Panc1 (cell line): Measurements from ENCODE around the gene PHRF1.

Source experiments
- POLR2AphosphoS5 ChIP-seq: IDR thresholded peaks from 2 replicates; pipeline ENCODE4 v1.6.1; 2012; ENCODE audit warnings: mild to moderate bottlenecking, low read depth, low read length, moderate library complexity
- TCF7L2 ChIP-seq: IDR thresholded peaks from 2 replicates; pipeline ENCODE4 v1.6.1; 2011; ENCODE audit warnings: mild to moderate bottlenecking, low read depth, low read length, inconsistent platforms
- TF ChIP-seq, protein P1 (sequence below): fragments of 450-650 bp; IDR thresholded peaks from 2 replicates; pipeline ENCODE4 v1.5.1; 2017; ENCODE audit warnings: mild to moderate bottlenecking

GRCh38 chr11:579830-580601, 3.7 kb downstream of the PHRF1 start:
- TF ChIP-seq POLR2AphosphoS5 = no peak
- TF ChIP-seq, protein P1, sequence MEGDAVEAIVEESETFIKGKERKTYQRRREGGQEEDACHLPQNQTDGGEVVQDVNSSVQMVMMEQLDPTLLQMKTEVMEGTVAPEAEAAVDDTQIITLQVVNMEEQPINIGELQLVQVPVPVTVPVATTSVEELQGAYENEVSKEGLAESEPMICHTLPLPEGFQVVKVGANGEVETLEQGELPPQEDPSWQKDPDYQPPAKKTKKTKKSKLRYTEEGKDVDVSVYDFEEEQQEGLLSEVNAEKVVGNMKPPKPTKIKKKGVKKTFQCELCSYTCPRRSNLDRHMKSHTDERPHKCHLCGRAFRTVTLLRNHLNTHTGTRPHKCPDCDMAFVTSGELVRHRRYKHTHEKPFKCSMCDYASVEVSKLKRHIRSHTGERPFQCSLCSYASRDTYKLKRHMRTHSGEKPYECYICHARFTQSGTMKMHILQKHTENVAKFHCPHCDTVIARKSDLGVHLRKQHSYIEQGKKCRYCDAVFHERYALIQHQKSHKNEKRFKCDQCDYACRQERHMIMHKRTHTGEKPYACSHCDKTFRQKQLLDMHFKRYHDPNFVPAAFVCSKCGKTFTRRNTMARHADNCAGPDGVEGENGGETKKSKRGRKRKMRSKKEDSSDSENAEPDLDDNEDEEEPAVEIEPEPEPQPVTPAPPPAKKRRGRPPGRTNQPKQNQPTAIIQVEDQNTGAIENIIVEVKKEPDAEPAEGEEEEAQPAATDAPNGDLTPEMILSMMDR = no peak
- TF ChIP-seq TCF7L2 = no peak
